Activated CD8-positive, alpha-beta memory T cell treated with anti-CD3 and anti-CD28 coated beads, Interleukin-2, amount 10 ng/mL, durations not matched to agents 7 days and 5 days (primary cell): ENCODE measurements around the gene FAHD1. TPM values are rescaled to one million over a fixed set of nuclear protein-coding genes. Genes with fewer than 3 reads are reported as not detected.

Source experiments
- ATAC-seq: fragments of 150-1000 bp; cut with Tn5 transposase; one replicate; pipeline ENCODE4 v1.10.0; 2021; ENCODE audit warnings: moderate library complexity
- CTCF ChIA-PET: fragments of 350-600 bp; sonication (Branson Sonifier 250); formaldehyde crosslinking; loops from one replicate; lab custom pipeline; 2021; ENCODE audit warnings: antibody characterized with exemption; lab: Charles Lee
- DNase-seq: peaks from one replicate; pipeline ENCODE4 v3.0.0-alpha.2; 2020
- H3K27ac Mint-ChIP-seq: one replicate; pipeline ENCODE4 v1.8.0; 2021; ENCODE audit warnings: mild to moderate bottlenecking, mixed read lengths
- H3K27me3 Mint-ChIP-seq: one replicate; pipeline ENCODE4 v1.8.0; 2021; ENCODE audit warnings: mixed read lengths
- H3K36me3 Mint-ChIP-seq: one replicate; pipeline ENCODE4 v1.8.0; 2021; ENCODE audit warnings: mild to moderate bottlenecking, mixed read lengths
- H3K4me1 Mint-ChIP-seq: one replicate; pipeline ENCODE4 v1.8.0; 2021; ENCODE audit warnings: mixed read lengths
- H3K4me3 Mint-ChIP-seq: one replicate; pipeline ENCODE4 v1.8.0; 2021; ENCODE audit warnings: mild to moderate bottlenecking, moderate library complexity, mixed read lengths
- H3K9me3 Mint-ChIP-seq: one replicate; pipeline ENCODE4 v1.8.0; 2022; ENCODE audit warnings: low read depth, mixed read lengths
- total RNA-seq, 2 experiments: library from RNA; stranded (reverse); gene quantifications; one replicate each; pipeline ENCODE4 v1.2.3, GENCODE V29; 2021

Gene FAHD1
- total RNA-seq, 2 experiments from 2014 or later = 11.3 to 12.9 TPM

- Mint-ChIP-seq H3K36me3 (no peaks in the 10 kb centered on the region), H3K4me1 (peaks cover 24% of the 10 kb centered on the region), H3K9me3 (no peaks in the 10 kb centered on the region), H3K27me3 (no peaks in the 10 kb centered on the region), H3K4me3 (no peak overlapping the region), H3K27ac (no peak overlapping the region)
- DNase-seq (no peak), ATAC-seq (no peak)
- CTCF ChIA-PET = no interaction called here
Measured at GRCh38 chr16:1784977-1785845, 41.8 kb upstream of the FAHD1 start.

- ATAC-seq (no peak), DNase-seq (no peak)
- Mint-ChIP-seq H3K4me3 (no peak overlapping the region), H3K27me3 (no peaks in the 10 kb centered on the region), H3K4me1 (peaks cover 22% of the 10 kb centered on the region), H3K36me3 (no peaks in the 10 kb centered on the region), H3K9me3 (no peaks in the 10 kb centered on the region), H3K27ac (no peak overlapping the region)
- CTCF ChIA-PET = no interaction called here
Measured at GRCh38 chr16:1785846-1786170, 41.2 kb upstream of the FAHD1 start.

GRCh38 chr16:1786242-1787055, 40.6 kb upstream of the FAHD1 start:
- no peak for ATAC-seq
- CTCF ChIA-PET = no interaction called here
- no peaks in the 10 kb centered on the region for H3K27me3 Mint-ChIP-seq

GRCh38 chr16:1787056-1787321, 40.0 kb upstream of the FAHD1 start:
- no peak for ATAC-seq
- Mint-ChIP-seq H3K9me3 (no peaks in the 10 kb centered on the region), H3K27me3 (no peaks in the 10 kb centered on the region), H3K36me3 (no peaks in the 10 kb centered on the region), H3K4me3 (no peak overlapping the region), H3K27ac (no peak overlapping the region), H3K4me1 (peaks cover 12% of the 10 kb centered on the region)
- no peak for DNase-seq
- CTCF ChIA-PET = no interaction called here

More at GRCh38 chr16:1786242-1787055, 40.6 kb upstream of the FAHD1 start:
- no peak for DNase-seq
- no peak overlapping the region for H3K27ac Mint-ChIP-seq
- no peaks in the 10 kb centered on the region for H3K36me3 Mint-ChIP-seq
- peaks cover 17% of the 10 kb centered on the region for H3K4me1 Mint-ChIP-seq
- H3K9me3 Mint-ChIP-seq = no peaks in the 10 kb centered on the region
- no peak overlapping the region for H3K4me3 Mint-ChIP-seq

- ATAC-seq (no peak), DNase-seq (no peak)
- Mint-ChIP-seq H3K27ac (no peak overlapping the region), H3K4me1 (peaks cover 12% of the 10 kb centered on the region), H3K27me3 (no peaks in the 10 kb centered on the region), H3K4me3 (no peak overlapping the region), H3K36me3 (no peaks in the 10 kb centered on the region), H3K9me3 (no peaks in the 10 kb centered on the region)
- CTCF ChIA-PET = no interaction called here
Measured at GRCh38 chr16:1787322-1788094, 39.5 kb upstream of the FAHD1 start.

GRCh38 chr16:1788095-1788707, 38.8 kb upstream of the FAHD1 start:
- H3K4me1 Mint-ChIP-seq = peaks cover 11% of the 10 kb centered on the region
- H3K27ac Mint-ChIP-seq = no peak overlapping the region
- no peaks in the 10 kb centered on the region for H3K9me3 Mint-ChIP-seq
- ATAC-seq (no peak), DNase-seq (peak; percentile 38)
- H3K4me3 Mint-ChIP-seq = no peak overlapping the region
- no peaks in the 10 kb centered on the region for H3K27me3 Mint-ChIP-seq
- no peaks in the 10 kb centered on the region for H3K36me3 Mint-ChIP-seq
- CTCF ChIA-PET = no interaction called here

GRCh38 chr16:1788708-1789100, 38.3 kb upstream of the FAHD1 start:
- Mint-ChIP-seq H3K4me1 (peaks cover 7% of the 10 kb centered on the region), H3K36me3 (no peaks in the 10 kb centered on the region), H3K27me3 (no peaks in the 10 kb centered on the region), H3K4me3 (no peak overlapping the region), H3K27ac (no peak overlapping the region), H3K9me3 (no peaks in the 10 kb centered on the region)
- ATAC-seq = no peak
- CTCF ChIA-PET = no interaction called here
- peak; percentile 38 for DNase-seq

GRCh38 chr16:1789643-1790045, 37.4 kb upstream of the FAHD1 start:
- Mint-ChIP-seq H3K4me3 (no peak overlapping the region), H3K27me3 (no peaks in the 10 kb centered on the region), H3K4me1 (peaks cover 2% of the 10 kb centered on the region), H3K9me3 (no peaks in the 10 kb centered on the region), H3K27ac (no peak overlapping the region), H3K36me3 (no peaks in the 10 kb centered on the region)
- no peak for DNase-seq
- ATAC-seq = no peak
- CTCF ChIA-PET = no interaction called here

GRCh38 chr16:1790261-1790610, 36.8 kb upstream of the FAHD1 start:
- Mint-ChIP-seq H3K4me1 (no peaks in the 10 kb centered on the region), H3K36me3 (no peaks in the 10 kb centered on the region), H3K27ac (no peak overlapping the region), H3K9me3 (no peaks in the 10 kb centered on the region), H3K4me3 (no peak overlapping the region), H3K27me3 (no peaks in the 10 kb centered on the region)
- ATAC-seq = no peak
- CTCF ChIA-PET = no interaction called here
- DNase-seq = no peak

GRCh38 chr16:1790611-1791255, 36.3 kb upstream of the FAHD1 start:
- Mint-ChIP-seq H3K4me3 (no peak overlapping the region), H3K27me3 (no peaks in the 10 kb centered on the region), H3K27ac (no peak overlapping the region), H3K4me1 (no peaks in the 10 kb centered on the region), H3K9me3 (no peaks in the 10 kb centered on the region), H3K36me3 (no peaks in the 10 kb centered on the region)
- CTCF ChIA-PET = no interaction called here
- no peak for DNase-seq
- no peak for ATAC-seq

- no peaks in the 10 kb centered on the region for H3K9me3 Mint-ChIP-seq
- no peaks in the 10 kb centered on the region for H3K4me1 Mint-ChIP-seq
- H3K27me3 Mint-ChIP-seq = no peaks in the 10 kb centered on the region
- no peak for ATAC-seq
- H3K4me3 Mint-ChIP-seq = no peak overlapping the region
- no peak overlapping the region for H3K27ac Mint-ChIP-seq
- DNase-seq = no peak
- no peaks in the 10 kb centered on the region for H3K36me3 Mint-ChIP-seq
- CTCF ChIA-PET = no interaction called here
Measured at GRCh38 chr16:1791256-1791942, 35.6 kb upstream of the FAHD1 start.

- Mint-ChIP-seq H3K36me3 (peaks cover under 1% of the 10 kb centered on the region), H3K9me3 (peaks cover under 1% of the 10 kb centered on the region), H3K27me3 (no peaks in the 10 kb centered on the region), H3K27ac (no peak overlapping the region), H3K4me3 (no peak overlapping the region), H3K4me1 (no peaks in the 10 kb centered on the region)
- ATAC-seq = no peak
- CTCF ChIA-PET = no interaction called here
- DNase-seq = no peak
Measured at GRCh38 chr16:1791943-1792812, 34.8 kb upstream of the FAHD1 start.
